Lung (tissue), 12 donors: ENCODE results near the gene PDZD8. TPM values are rescaled to one million over a fixed set of nuclear protein-coding genes. Genes with fewer than 3 reads are reported as not detected.

Experiments
- ATAC-seq: fragments of 200-7000 bp; cut with Tn5 transposase; one replicate; pipeline ENCODE4 v1.9.1; 2020; ENCODE audit warnings: moderate number of reproducible peaks; ENCODE audit not compliant: insufficient read depth, low FRiP score
- DNase-seq, 3 donors: peaks; one replicate each; pipeline ENCODE4 v3.0.0-alpha.2; 2013 to 2017
- H3K27ac ChIP-seq, 2 donors: one replicate each; pipeline ENCODE4 v1.5.1; 2013; ENCODE audit warnings: mild to moderate bottlenecking in 2 of 2, moderate library complexity in 2 of 2, control low read depth in 1 of 2, inconsistent platforms in 1 of 2, low read depth in 1 of 2, low read length in 1 of 2
- H3K27me3 ChIP-seq, 3 donors: one replicate each; pipeline ENCODE4 v1.5.1; 2013; ENCODE audit warnings: low read length in 2 of 3; ENCODE audit not compliant: control insufficient read depth in 3 of 3, insufficient read depth in 3 of 3
- H3K36me3 ChIP-seq, 4 donors: one replicate each; pipeline ENCODE4 v1.5.1; 2013; ENCODE audit warnings: low read length in 4 of 4, mild to moderate bottlenecking in 1 of 4, moderate library complexity in 1 of 4; ENCODE audit not compliant: control insufficient read depth in 4 of 4, insufficient read depth in 4 of 4
- H3K4me1 ChIP-seq, 5 donors: one replicate each; pipeline ENCODE4 v1.5.1; 2013; ENCODE audit warnings: low read length in 5 of 5, mild to moderate bottlenecking in 2 of 5, moderate library complexity in 1 of 5; ENCODE audit not compliant: control insufficient read depth in 5 of 5, insufficient read depth in 5 of 5
- H3K4me3 ChIP-seq: one replicate; pipeline ENCODE4 v1.5.1; 2013; ENCODE audit warnings: mild to moderate bottlenecking, control low read depth, moderate library complexity
- H3K9ac ChIP-seq, 2 donors: one replicate each; pipeline ENCODE4 v1.5.1; 2013; ENCODE audit warnings: low read length in 2 of 2, control low read depth in 1 of 2; ENCODE audit not compliant: insufficient read depth in 1 of 2
- H3K9me3 ChIP-seq, 4 donors: one replicate each; pipeline ENCODE4 v1.5.1; 2013; ENCODE audit warnings: low read length in 3 of 4, mild to moderate bottlenecking in 1 of 4, moderate library complexity in 1 of 4; ENCODE audit not compliant: control insufficient read depth in 4 of 4, insufficient read depth in 3 of 4
- CTCF ChIP-seq: IDR thresholded peaks from 2 replicates; pipeline ENCODE4 v1.5.1; 2012; ENCODE audit warnings: mild to moderate bottlenecking; ENCODE audit errors: control extremely low read depth, extremely low read depth
- WGBS, 2 donors: extraction: QIAGEN DNeasy Blood & Tissue Kit; methylation state at CpG; one replicate each; pipeline ENCODE4 v1.1.7; 2013; 5-methylcytosine and 5-hydroxymethylcytosine counted together
- polyA plus RNA-seq, 2 donors: library from polyadenylated mRNA; stranded (reverse); fragments of 200-250 nt; gene quantifications; one replicate each; pipeline ENCODE4 v1.2.1, GENCODE V29; 2013
- total RNA-seq, 2 donors: library from RNA; depleted of rRNA in 1 of 2; stranded (reverse); fragments of >200 nt in 1 of 2; gene quantifications; one replicate each; pipeline ENCODE4 v1.2.1, GENCODE V29; 2014 to 2021
- donor health status: control.
- donor health status: control.
- donor health status: Bipolar disorder and iron deficiency.
- donor health status: healthy.
- donor health status: DM: yes; HTN: yes; CAD: no.

PDZD8 gene
- total and polyA plus RNA-seq, 4 donors, result 3.7 to 32.0 (median 19.3) TPM

GRCh38 chr10:117421985-117422384 lies 46.7 kb upstream of the PDZD8 start:
- H3K27me3 ChIP-seq, result no peaks in the 10 kb centered on the region
- no peak overlapping the region for H3K9ac ChIP-seq
- DNase-seq (no peak), ATAC-seq (no peak)
- no peak overlapping the region for H3K4me3 ChIP-seq
- peaks cover 0 to 10% (median 0%) of the 10 kb centered on the region in 4 donors for H3K9me3 ChIP-seq
- TF ChIP-seq CTCF, result no peak
- no peaks in the 10 kb centered on the region for H3K4me1 ChIP-seq
- WGBS, 2 donors, result 51 to 77% methylated on average over 5 of the region's 5 CpGs
- no peaks in the 10 kb centered on the region for H3K36me3 ChIP-seq
- no peak overlapping the region for H3K27ac ChIP-seq

- no peak for ATAC-seq
- no peak for TF ChIP-seq CTCF
- Histone ChIP-seq H3K27me3 (no peaks in the 10 kb centered on the region), H3K27ac (no peak overlapping the region), H3K4me3 (no peak overlapping the region), H3K36me3 (no peaks in the 10 kb centered on the region), H3K4me1 (no peaks in the 10 kb centered on the region), H3K9ac (no peak overlapping the region), H3K9me3 (peaks cover 0 to 10% (median 0%) of the 10 kb centered on the region in 4 donors)
- no peak for DNase-seq
- 96 to 100% methylated on average over 5 of the region's 5 CpGs for WGBS, 2 donors
Measured at GRCh38 chr10:117420768-117421167, 45.5 kb upstream of the PDZD8 start.

- no peak overlapping the region for H3K27ac ChIP-seq
- ATAC-seq (no peak), DNase-seq (no peak)
- no peak overlapping the region for H3K4me3 ChIP-seq
- no peaks in the 10 kb centered on the region for H3K27me3 ChIP-seq
- no peak for TF ChIP-seq CTCF
- no peak overlapping the region for H3K9ac ChIP-seq
- WGBS, 2 donors, result 76 to 79% methylated on average over 5 of the region's 5 CpGs
- H3K4me1 ChIP-seq, result no peaks in the 10 kb centered on the region
- no peaks in the 10 kb centered on the region for H3K36me3 ChIP-seq
- peaks cover 0 to 10% (median 0%) of the 10 kb centered on the region in 4 donors for H3K9me3 ChIP-seq
Measured at GRCh38 chr10:117419921-117420320, 44.7 kb upstream of the PDZD8 start.

- Histone ChIP-seq H3K4me3 (no peak overlapping the region), H3K9me3 (peaks cover 0 to 10% (median 0%) of the 10 kb centered on the region in 4 donors), H3K9ac (no peak overlapping the region), H3K27ac (no peak overlapping the region), H3K27me3 (no peaks in the 10 kb centered on the region), H3K4me1 (no peaks in the 10 kb centered on the region), H3K36me3 (no peaks in the 10 kb centered on the region)
- 71 to 87% methylated on average over 2 of the region's 2 CpGs for WGBS, 2 donors
- TF ChIP-seq CTCF, result no peak
- DNase-seq, result no peak
- no peak for ATAC-seq
Measured at GRCh38 chr10:117419159-117419558, 43.9 kb upstream of the PDZD8 start.
